Activated naive CD4-positive, alpha-beta T cell (primary cell): ENCODE data around the gene TENM4.

Experiments
- DNase-seq, 4 experiments: peaks; one replicate each; lab custom pipeline; 2025; lab: John Stamatoyannopoulos, UW

TENM4 gene

DNA sequence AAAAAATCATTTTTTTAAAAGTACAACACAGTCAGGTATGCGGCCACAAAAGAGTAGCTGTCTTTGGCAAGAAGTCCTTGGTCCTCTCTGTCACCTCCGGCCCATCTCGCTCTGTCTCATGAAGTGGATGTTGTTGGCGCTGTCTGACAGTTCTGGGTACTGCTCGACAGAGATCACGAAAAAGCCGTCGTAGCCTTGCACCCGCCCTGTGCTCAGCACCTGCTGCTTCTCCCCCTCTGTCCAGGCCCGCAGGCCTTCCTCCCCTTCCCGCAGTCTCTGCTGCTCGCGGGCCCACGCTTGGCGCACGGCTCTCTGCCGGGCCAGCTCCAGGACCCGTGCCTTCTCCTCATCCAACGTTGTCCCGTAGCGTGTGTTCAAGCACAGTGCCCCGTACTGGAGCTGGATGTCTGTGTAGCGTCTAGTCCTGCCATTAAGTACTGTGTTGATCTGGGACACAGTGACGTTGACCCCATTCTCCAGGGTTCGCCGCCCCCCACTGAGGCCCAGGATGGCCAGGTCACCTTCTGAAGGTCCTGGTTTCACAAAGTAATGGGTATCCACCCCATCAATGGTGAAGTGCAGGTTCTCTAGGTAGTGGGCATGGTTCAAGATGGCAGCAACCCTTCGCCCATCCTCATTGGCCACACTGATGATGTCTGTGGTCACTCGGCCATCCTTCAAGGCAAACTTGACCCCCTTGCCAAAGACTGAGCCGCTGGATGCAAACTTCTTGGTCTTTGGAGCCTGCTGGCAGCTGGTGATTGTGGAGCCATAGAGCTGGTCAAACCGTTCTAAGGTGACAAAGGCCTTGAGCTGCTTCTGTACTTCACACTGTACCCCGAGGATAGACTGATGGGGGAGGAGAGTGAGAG lies 782.6 kb downstream of the TENM4 start:
- no peak for DNase-seq

DNA sequence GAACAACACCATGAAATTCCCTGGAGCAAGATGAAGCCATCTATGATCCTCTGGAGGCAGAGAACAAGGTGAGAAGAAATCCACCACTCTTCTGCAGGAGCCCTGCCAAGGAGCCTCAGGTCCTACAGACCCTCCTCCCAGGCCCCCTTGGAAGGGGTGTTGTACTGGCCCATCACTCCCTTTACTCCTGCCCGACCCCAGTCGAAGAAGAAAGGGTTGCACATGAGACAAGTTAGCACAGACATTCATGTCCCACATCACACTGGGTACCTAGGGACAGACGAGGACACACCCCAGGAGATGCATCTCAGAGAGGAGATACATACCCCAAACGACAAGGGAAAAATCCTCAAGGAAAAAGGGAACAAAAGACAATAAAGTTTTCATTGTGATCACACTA lies 783.4 kb downstream of the TENM4 start:
- DNase-seq: no peak

DNA sequence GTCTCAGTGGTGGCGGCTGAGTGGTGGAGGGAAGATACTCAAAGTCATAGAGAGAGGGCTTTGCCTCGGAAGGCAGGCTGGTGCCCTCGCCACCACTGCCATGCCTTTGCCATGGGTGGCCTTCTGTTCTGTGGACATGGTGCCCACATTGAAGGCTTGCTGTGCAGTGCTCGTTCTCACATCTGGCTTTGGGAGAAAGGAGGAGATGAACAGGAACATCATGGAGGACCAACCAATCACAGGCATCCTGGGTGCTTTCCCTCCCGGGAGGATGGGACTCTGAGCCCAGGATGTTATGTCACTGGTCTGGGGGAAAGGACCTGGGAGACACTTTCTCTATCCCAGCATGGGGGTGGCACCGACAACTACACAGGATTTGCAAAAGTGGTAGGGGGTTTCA lies 783.8 kb downstream of the TENM4 start:
- DNase-seq: no peak

DNA sequence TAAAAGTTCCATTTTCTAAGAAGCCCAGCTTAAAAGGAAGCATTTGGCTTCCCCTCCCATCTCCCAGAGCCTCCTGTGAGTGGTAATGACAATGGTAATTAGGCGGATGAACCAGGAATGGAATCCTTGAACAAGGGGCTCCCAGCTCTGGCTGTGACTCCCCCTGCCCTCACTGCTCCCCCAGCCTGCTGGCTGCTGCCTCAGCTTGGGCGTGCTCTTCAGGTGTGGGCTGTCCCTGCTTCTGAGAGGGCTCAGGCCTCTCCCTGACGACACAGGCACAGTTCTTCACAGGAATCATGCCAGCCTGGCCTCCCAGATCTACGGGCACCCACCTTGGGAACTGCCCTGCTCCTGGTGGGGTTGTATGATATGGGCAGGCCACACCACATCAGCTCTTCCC lies 784.5 kb downstream of the TENM4 start:
- DNase-seq: no peak

DNA sequence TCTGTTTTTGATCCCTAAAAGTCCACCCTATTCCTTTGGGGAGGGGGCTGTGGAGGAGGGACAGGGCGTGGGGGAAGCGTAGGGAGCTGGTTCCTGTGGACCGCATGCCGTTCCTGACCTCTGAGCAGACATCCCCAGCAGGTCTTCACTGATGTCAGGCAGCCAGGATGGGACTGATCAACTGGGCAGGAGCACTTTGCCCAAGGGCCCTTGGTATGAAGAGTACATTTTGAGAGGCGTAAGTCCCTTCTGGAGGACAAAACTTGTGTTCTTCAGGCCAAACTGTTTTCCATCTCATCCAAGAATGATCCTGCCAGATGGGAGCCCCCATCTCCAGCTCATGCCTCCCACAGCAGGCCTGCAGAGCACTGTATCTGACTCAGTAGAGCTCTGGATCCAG lies 785.3 kb downstream of the TENM4 start:
- DNase-seq: no peak

DNA sequence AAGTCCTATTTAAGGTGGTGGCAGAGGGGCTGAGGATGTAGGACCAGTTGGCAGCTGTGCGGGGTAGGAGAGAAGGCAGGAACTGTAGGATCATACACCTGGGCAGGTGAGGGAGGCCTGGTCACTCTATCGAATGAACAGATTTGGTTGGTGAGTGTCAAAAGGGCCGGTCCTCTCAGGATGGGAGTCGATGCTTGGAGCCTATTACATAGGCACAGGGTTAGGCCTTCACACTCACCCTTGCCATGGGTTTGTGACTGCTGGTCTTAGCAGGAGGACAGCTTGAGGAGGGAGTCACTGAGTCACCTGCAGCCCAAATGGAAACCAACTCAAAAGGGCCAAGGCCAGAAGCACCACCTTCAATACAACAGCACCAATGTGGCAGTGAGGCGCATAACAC lies 786.0 kb downstream of the TENM4 start:
- no peak for DNase-seq

DNA sequence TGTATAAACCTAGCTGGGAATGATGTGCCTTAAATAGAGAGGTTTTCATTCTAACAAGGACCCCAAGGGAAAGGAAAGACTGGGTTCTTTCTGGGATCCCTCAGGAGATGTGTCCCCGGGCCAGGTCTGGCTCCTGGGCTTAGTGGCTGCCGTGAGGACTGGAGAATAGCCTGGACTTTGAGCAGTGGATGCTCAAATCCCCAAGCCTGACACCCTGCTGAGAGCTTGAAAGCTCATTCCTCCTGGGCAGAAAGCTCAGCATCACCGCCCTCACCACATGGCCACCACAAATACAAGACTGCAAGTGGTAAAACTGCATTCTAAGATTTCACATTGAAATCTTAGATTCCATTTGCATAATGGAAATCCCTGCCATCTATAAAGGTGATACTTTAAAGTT lies 786.8 kb downstream of the TENM4 start:
- no peak for DNase-seq

DNA sequence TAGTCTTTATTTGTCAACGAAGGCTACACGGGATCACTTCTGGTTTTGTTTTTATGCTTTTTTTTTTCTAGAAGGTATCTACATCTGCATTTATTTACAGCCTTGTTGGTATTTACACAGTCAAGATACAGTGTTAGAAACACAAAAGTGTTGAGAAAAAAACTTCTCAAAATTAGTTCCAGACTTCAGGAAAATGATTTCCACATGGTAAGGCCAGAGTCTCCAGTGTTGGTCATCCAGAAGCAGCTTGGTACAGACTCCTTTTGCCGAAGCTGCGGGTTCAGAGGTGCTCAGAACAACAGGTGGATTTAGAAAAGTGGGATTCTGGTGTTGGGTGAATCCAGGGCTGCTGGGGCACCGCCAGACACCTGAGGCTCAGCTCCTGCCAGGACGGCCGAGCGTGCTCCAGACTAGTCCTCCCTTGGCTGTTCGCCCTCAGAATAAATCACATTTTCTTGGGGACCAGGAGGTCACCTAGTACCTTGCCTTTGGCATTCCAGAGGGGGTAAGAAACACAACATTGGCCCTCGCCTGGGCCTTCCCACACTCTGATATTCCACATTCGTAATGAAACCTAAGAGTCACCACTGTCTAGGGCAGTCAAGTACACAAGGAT lies 787.4 kb downstream of the TENM4 start:
- DNase-seq: no peak

DNA sequence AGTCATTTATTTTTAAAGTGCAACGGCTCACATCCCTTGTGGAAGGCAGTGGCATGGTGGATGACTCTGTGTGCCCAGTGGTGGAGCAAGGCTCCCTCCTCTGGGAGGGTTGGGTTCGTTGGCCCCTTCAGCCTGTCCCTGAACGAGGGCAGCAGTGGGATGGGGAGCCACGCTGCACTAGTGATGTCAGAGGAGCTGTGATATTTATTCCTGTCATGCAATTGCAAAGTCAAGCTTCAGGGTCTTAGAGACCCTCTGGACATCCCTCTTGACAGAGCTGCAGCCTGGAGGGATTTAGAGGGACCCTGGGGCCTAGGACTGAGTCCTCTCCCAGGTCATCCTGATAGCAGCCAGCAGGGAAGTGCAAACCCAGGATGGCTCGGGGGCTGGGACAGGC lies 788.0 kb downstream of the TENM4 start:
- no peak for DNase-seq

DNA sequence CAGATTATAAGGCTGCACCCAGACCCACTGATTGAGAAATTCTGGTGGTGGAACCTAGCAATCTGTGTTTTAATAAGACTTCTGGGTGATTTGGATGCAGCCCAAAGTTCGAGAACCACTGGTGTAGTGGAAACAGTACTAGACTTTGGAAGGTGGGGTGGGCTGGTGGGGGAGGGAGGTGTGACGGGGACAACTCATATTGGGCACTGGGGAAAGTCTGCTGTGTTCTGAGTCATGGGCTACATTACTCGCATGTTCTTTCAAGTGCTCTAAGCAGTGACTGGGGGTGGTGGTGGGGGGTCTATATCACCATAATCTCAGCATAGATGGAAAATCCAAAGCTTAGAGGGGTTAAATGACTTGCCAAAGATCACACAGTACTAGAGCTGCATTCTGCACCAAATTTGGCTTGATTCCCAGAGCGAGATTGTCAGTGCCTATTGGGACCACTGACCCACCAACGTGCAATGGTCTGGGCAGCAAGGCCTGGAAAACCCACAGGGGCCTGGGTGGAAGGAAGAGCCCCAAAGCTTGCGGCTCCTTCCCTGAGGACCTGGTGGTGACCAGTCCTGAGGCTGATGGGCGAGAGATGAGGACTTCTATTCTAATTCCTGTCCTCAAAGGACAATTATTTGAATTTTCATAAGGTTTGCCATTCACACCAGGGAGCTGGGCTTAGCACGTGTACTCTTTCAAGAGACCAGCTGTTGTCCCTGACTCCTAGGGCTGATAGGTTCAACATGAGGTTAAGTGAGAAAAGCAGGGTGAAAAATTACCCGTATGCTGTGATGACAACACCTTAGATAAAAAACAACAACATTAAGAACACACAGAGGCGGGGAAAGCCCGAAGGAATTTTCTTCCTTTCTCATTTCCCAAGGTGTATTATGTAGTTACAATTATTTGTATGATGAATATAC lies 788.6 kb downstream of the TENM4 start:
- no peak for DNase-seq

DNA sequence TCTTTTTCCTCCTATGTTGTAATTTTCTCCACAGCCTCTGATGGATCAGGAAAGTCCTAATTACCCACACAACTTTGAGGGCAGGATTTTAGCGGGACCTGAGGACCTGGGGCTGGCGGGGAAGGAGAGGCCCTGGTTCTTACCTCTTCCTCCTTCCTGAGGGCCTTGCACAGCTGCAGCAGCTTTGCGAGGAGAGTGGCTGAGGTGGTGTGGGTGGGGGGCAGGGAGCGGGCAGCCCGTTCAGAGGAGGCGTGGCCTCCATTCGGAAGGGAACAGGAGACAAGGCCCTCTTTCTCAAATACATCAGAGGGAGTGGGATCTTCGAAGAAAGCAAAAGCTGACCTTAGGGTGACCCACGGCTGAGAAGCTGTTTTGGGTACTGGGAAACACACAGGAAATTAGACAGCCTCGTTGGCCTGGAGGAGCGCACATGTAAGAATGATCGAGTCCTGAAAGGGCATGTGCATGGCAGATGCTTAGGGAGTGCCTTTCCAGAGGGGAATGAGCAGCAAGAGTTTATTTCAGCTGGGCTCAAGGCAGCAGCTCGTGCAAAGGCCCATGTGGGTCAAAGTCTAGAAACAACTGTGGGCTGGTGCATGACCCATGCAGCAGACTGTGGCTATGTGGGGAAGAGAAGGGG lies 789.6 kb downstream of the TENM4 start:
- DNase-seq: no peak

DNA sequence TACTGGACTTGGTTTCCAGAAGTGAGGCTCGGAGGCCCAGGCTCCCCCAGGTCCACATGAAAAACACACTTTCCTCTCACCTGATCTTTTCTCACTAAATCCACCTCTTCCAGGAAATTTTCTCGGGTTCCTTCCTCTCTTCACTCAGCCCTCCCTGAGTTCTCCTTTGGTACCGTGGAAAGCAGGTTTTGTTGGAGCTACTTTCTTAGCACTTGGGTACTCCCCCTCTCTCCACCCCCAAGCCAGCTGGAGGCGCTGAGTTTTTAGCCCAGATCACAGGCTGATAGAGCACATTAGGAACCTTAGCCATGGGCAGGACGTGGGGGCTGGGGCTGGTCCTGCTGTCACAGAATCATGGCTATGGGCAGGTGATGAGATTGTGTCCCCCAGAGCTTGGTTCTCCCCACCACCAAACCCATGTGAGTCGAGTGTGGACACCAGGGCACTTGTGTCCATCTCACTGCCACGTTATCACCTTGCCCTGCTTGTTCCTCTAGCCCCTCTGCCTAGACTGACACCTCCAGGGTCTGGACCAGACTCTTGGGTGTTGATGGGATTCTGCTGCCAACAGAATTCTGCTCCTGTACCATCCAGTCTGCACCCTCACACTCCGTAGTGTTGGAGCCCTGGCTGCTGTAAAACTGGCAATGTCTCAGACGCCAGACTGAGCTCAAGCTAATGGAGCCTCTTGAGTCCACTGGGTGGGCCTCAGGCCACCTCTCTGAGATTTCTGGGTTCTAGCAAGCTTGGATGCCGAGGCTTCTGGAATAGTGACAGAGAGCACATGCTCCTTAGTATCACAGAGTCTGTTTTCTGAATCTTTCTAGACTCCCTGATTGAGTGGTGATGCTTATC lies 791.2 kb downstream of the TENM4 start:
- no peak for DNase-seq

DNA sequence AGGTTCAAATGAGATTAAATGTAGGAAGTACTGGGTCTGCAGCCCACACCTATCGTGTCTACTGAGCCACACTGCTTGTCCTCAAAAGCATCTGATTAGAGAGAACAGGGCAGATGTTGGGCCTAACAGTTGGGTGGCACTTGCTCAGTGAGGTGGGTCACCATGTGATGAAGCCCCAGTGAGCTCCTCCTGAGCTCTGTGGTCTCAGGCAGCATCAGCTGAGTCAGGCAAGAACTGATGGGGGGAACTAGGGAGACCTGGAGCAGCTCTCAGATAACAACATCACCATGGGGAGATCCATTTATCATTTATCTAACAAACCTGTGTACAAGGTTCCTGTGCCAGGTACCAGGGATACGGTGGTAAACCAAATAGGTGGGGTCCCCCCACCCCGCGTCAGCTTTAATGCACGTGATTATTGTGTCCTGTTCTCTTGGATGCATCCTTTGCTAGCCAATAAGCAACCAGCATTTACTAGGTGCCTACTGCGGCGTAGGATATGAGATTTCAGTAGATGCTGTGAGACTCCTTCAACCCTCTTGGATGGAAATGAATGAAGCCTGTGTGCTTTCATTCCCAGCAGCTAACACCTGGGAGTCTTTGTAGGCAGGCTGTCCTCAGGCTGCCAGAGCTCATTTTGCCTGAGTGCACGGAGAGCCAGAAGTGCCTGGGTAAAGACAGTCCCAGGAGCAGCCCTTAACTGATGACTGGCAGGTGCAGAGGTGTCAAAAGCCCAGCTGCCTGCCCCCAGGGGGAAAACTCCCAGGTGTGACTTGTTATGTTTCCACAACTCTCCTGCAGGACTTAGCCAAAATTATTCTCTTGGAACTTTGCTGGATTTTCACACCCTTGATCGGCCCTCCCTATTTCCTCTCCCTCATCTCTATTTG lies 792.6 kb downstream of the TENM4 start:
- DNase-seq: no peak

DNA sequence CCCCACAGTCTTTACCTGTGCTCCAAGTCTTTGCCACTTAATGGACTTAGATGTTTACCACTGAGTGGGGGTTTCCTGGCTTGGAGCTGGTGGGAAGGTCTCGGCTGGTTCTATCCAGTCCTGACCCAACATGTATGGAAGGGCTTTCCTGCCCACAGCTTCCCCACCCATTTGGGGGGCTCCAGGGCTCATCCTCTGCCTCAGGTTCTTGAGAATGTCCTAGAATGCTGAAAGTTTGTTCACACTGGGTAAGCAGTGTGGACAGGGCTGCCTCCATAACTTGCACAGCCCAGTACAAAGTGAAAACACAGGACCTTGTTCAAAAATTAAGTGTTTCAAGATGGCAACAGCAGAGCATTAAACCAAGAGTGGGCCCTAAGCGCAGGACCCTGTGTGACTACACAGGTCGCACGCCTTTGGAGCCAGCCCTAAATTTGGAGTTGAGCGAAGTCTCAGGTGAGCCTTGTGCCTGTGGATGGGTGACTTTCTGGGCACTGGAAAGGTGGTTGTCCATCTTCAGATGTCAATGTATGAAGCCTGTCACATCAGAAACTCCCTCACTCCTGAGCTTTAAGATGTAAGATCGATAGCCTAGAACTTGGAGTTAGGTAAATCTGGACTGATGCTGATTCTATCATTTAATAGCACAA lies 793.4 kb downstream of the TENM4 start:
- no peak for DNase-seq

DNA sequence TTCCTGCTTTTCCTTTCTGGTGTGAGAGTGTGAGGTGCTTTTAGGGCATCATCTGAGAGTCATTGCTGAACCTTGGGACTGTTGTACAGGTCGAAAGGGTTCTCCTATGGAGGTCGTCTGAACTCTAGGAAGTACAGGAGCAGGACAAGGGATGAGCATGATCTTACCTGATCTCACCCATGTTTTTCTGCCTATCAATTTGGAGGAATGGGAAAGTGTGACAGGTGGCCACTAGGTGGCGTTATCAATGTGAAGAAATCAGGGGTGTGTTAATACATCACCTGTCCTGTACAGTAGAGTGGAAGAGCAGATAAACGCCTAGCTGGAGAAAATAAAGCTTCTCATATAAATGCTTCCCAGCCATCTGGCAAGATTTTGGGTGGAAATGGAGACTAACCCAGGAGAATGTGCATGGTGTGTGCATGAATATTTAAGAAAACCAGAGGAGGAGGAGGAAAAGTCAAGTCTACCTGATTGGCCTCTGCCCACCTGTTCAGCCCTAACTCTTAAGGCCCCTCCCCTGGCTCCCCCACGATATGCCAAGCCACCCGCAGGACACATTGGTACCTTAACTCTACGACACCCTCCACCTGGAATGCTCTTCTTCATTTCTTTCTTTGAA lies 794.2 kb downstream of the TENM4 start:
- DNase-seq: peak in 2 of 4 experiments; percentile 3 to 15

DNA sequence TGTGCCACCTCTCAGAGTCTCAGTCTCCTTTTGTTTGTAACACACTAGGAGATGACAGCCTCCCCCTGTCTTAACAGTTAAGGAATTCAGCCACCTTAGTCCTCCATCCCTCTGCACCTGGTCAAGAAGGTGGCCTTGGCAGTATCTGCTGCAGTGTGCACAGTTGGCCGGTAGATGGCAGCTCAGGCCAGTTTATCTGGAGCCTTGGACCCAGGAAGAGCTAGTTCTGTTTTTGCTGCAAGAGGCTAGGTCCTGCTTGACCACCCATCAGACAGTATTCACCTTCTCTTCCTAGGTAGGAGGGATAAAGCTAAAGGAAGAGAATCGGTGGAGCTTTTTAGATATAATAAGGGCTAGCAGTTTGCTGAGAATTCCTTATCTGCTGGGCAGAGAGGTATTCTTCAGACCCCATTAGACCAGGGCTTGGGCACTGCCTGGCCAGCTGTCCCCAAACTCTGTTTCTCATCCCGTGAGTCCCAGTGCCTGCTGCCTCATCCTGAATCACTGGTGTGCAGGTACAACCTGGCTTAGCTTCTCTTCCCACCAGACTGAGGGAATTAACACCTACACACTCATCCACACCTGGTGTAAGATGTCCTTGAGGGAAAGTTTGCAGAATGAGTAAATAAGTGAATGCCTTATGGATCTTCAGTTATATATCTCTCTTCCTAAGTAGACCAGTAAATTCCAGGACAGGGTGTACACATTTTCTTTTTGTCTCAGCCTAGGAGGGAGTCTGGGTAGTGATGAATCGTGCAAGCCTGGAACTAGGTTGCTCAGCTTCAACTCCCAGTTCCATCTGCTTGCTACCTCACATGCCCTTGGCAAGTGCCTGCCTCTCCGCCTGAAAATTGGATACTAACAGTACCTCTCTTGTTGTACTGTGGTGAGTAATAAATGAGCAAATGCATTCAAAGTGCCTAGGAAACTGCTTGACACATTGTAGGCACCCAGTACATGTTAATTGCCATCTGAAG lies 795.3 kb downstream of the TENM4 start:
- DNase-seq: peak in 3 of 4 experiments; percentile 12 to 27 (median 18)

DNA sequence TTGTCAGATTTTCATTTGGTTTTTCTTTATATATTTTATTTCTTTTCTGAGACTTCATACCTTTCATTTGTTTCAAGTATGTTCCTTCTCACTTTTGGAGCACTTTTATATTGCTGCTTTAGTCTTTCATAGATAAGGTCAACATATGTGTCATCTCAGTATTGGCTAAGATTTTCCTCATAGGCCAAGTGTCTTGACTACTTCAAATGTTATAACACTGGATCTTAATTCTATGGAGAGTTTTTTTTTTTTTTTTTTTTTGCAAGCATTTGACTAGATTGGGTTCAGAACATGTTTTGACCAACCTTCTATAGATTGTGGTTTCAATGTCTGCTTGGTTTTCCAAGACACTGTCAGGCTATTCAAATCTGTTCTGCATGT lies 797.2 kb downstream of the TENM4 start:
- no peak for DNase-seq
